ENCODE measurements around the gene PCSK2.

PCSK2 gene

DNA sequence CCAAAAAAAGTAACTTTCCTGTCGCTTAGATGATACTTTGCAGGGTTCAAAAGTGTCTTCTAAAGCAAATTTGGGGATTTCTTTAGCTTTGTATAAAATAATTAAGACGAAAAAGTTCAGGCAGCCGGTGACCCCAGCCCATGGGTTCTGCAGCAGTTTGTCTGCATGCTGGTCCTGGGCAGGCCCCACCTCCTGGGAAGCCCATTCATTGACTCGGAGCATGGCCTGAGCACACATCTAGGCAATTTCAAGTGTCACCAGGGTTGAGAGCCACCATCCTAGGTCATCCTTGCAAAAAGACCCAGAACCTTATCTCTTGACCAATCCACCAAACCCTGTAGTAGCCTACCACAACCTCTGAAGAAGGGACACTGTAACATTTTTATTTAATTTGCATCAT, 283.7 kb downstream of the PCSK2 start:
- DNase-seq = no peak

DNA sequence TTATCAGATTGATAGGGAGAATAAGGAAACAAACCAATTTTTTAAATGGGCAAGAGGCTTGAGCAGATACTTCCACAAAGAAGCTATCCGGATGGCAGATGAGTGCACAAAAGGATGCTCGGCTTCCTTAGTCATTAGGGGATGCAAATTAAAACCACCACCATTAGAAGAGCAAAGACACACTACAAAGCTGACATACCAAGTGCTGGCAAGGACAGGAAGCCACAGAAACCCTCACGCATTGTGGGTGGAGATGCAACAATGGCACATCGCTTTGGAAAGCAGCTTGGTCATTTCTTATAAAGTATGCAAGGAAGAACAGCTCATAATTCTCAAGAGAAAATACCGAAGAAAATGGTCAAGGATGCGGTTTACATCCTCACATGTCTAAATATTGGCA, 284.6 kb downstream of the PCSK2 start:
- DNase-seq = no peak

DNA sequence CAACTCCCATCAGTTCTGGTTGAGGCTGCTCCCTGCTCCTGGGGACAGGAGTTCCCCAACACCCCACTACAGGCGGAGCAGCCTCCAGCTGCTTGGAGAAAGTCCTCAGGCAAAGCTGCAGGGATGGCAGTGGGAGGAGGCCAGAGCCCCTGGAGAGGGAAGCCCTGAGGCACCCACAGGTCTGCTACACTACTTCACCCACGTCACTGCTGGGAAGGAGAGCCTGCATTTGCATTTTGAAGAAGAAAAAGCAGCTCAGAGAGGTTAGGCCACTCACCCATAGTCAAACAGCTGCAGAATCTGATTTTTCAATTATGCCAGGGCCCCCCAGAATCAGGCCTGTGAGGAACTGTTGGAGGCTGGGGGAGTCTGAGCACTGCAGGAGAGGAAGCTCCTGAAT, 287.1 kb downstream of the PCSK2 start:
- DNase-seq = no peak

DNA sequence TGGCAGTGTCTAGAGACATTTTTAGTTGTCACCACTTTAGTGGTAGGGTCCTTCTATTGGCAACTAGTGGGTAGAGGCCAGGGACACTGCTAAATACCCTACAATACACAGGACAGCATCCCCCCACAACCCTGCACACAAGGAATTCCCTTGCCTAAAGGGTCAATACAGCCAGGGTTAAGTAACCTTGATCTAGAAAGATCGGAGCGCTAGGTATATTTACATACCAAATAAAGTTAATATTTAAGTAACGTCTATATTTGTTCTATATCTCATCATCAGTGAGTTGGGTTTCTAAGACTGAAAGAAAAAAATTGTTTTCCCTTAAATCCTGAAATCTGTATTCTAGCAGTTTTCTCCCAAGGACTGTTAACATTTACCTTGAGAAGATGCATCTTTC, 288.2 kb downstream of the PCSK2 start:
- DNase-seq = no peak

DNA sequence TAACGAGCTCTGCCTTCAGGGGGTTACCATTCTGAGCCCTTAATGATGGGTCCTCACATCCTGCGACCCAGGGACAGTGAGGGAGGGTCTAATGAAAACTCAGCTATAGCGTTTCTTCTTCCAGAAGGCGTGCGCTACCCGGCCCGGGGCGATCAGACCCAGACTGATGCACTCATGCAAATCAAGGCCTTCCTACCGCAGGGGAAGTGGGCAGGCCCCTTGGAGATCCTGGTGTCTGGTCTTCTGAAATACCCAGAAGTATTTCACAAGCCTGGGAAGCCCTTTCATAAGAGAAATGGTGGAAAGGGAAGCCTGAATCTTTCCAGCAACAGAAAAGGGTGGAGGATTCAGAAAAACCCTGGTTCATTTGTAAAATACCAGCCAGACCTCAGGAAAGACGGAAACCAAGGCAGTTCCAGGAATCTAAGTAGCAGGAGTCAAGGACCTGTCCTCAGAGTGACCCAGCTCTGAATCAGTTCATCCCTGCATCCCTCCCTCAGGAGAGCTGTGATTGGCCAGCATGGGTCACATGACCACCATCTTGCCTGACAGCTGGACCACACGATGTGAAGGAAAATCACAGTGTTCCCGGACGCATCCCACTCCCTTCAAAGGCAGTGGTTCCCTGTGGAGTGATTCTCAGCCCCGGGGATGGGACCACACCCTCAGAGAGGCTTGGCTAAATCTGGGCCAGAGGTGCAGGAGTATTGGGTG, 291.7 kb downstream of the PCSK2 start:
- no peak for DNase-seq

DNA sequence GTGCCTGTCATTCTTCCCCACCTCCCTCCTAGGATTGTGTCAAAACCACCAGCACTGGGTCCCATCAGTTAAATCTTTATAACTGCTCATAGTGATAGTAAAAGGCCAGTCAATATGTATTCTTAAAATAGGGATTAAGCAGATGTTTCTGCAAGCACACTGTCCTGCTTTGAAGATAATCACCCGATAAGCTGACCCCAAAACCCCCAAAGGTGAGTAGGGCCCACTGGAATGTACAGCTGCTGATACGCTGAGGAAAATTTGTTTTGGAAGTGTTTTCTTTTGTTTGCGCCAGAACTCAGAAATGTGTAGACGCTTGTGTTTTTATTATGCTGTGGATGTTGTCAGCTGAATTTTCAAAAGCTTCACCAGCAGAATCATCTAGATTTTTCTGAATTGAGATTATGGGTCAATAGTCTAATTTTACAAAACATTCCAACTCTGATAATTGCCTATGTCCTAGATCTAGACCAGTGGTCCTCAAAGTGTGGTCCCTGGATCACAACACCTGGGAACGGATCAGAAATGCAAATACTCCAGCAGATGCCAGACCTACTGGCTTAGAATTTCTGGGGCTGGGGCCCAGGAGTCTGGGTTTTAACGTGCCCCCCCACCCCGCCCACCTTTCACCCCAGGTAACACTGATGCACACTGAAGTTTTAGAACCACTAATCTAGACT, 292.9 kb downstream of the PCSK2 start:
- no peak for DNase-seq

DNA sequence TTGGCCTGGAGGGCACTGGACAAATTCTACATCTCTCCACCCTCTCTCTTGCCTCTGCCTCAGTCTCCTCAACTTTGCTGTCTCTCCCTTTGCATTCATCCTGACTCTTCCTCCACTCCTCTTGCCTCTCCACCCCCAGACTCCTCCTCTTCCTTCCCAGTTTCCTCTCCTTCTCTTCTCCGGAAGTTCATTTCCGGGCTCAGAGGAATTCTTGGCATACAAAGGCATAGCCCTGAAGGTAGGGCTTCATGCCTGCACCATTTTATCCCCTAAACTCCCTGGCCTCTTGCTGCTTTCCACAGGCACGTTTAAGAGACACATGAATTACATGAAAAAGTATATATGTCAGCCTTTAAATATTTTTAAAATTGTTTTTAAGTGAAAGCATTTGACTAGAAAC, 293.7 kb downstream of the PCSK2 start:
- no peak for DNase-seq

DNA sequence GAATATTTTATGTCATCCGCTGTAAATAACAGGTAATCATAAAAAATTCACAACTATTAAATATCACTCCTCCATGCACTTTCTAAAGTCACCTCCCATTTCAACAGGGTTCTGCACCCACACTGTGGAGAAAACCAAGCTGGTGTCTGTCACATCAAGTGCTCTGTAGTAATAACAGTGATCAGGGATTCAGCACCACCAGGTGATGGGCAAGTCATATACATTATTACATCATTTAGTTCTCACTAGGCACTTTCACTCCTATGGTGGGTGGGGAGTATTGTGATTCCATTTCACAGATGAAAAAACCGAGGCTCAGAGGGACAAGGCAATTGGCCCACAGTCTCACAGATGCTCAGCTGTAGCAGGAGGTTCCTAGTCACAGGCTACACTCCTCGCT, 295.7 kb downstream of the PCSK2 start:
- DNase-seq = no peak

DNA sequence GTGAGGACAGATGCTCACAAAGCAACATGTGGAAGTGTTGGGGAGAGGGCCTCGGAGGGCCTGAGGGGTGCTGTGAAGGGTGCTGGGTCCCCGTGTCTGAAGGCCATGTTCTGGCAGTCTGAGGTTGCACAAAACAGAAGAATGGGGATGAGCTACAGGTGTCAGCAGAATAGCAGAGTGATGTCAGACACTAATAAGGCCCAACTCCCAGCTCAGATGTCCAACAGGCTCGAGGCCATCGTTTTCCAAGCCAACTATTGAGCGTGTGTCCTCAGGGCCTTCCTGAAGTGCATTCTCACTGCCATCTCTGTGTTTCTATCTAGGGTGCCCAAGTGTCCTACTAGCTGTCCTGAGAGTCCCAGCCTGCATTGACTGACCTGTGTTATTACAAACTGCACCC, 296.5 kb downstream of the PCSK2 start:
- no peak for DNase-seq

DNA sequence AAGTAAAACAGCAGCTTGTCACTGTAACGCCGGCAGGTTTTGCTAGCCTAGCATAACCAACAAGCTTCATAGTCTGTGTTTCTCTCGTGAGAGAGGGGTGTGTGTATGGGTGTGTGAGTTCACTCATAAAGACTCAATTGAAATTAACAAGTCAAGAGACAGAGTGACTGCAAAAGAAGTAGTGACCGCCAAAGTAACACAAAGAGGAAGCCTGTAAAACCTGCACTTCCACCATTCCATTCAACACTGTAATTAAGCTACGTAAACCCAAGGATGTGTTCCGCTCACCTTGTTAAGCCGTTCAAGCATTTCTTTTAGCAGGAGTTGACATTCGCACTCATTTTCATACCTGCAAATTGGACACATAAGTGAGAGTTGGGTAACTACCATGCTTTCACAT, 297.7 kb downstream of the PCSK2 start:
- no peak for DNase-seq

DNA sequence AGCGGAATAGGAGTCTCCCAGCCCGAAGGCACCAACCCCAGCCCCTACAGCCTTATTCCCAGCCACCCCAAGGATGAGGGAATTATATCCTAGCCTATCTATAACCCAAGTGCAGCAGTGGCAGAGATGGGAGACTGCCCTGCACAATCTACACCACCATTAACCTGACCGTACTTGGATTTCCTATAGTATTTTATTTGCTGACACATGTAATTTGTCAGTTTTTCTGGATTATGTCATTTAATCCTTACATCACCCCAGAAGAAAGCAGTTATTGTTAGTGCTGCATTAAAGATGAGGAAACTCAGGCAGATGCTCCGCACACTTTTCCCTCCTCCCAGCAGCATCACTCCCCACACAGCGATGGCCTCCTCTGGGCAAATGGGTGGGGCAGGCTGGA, 298.3 kb downstream of the PCSK2 start:
- DNase-seq = no peak

DNA sequence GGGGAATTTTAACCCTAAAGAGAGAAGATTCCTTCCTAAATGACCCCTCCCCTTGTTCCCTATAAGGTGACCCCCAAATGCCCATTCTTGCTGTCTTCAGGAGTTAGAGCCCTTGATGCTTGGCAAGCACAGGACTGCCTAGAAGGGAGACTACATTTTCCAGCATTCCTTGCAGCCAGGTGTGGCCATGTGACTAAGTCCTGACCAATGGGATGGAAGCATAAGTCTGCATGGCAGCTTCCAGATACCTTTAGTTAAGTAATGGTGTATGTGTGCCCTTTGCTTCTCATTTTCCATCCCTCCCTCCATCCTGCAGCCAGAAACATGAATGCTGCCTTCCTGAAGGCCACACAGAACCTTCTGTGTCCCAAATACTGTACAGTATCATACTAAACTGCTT, 298.8 kb downstream of the PCSK2 start:
- DNase-seq = no peak

DNA sequence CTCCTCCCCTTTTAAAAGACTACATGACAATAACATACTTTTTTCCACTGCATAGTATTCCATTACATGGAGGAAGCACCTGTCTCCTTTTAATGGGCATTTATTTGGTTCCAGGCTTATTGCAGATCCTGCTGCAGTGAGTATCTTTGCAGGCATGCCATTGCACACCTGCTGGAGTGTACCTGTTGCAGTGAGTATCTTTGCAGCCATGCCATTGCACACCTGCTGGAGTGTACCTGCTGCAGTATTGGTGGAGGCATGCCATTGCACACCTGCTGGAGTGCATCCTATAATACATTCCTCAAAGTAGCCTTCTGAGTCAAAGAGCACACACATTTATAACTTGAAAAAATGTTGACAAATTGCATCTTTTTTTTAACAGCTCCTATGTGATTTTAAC, 302.7 kb downstream of the PCSK2 start:
- DNase-seq = no peak

DNA sequence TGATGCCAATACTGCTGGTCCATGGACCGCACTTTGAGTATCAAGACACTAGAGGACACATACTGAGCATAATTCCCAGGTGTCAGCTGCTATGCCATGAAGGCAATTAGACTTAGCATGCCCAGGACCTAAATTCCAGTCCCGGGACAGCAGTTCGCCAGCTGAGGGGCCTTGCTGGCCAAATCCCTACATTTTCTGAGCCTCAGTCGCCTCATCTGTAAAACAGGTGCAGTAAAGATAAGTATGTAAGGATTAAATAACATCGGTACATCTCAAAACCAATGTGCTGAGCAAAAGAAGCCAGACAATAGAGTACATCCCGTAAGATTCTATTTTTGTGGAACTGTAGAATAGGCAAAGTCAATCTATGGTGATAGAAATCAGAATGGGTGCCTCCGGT, 303.3 kb downstream of the PCSK2 start:
- no peak for DNase-seq

DNA sequence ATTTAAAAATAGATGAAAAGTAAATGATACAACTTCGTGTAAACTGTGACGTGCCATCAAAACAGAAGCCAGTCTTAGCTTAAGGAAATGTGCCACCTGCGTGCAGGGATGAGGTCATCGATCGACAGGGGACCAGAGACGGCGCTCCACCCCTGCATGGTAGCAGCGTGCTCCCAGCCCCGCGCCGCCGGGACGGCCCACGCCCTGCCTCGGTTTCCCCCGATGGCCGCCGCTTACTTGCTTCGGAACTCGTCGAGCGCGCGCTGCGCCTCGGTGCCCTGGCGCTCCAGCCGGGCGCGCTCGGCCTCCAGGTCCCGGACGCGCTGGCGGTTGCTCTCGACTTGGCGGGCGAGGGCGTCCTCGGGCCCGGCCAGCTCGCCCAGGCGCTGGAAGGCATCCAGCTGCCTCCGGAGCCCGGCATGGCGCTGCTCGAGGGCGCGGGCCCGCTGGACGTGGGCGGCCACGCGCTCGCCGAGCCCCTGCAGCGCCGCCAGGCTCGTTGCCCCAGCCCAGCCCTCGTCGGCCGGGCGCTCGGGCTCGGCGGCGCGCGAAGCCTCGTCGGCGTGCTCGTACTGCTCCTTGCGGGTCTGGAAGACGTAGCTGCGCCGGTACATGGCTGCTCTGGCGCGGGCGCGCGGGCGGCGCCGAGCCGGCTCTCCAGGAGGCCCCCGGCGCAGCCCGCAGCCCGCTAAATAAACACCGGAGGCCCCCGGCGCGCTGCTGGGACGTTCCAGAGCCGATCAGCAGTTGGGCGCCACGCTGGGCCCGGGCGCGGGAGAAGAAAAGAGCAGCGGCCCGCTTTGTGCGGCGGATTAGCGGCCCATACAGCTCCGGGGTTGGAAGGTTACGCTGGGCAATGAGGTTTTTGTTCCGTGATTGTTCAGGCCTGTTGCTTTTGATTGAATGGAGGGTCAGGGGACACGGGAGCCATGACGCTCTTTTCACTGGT, 304.1 kb downstream of the PCSK2 start, which contains the start of gene BFSP1:
TSS of gene BFSP1 (minus strand) at position 664 of the 949 bp plus-strand sequence. CDS start at position 614, 50 bp downstream.
- peak; percentile 67 for DNase-seq

DNA sequence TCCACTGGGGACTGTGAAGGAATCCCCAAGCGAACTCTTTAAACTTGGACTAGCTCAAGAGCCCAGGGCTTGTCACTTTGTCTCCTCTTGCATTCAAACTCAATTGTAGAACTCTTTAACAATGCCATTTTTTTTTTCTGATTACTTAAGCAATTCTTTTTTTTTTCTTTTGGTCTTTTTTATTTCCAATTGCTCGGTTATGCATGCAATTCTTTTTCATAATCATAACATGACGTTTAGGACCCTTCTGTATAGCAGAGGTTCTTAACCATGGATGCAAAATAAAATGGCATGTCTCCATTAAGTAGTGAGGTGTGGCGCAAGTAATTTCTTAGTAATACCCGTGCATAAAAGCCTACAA, 304.8 kb downstream of the PCSK2 start:
- DNase-seq = peak; percentile 22

DNA sequence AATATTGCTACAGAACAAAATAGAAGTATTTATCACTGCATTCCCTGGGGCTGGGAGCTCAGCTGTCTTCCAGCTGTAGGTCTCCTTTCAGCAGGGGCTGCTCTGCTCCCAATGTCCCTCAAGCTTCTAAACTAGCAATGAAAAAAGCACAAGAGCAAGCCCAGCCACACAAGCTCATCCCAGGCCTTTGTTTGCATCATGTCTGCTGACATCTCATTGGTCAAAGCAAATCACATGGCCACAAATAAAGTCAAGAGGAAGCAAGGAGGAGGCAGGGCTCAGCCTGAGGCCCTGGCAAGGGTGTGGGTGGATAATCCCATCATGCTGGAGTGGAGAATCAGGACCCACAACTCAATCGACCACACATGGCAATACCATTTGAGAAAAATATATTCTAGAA, 306.6 kb downstream of the PCSK2 start:
- peak; percentile 27 for DNase-seq

DNA sequence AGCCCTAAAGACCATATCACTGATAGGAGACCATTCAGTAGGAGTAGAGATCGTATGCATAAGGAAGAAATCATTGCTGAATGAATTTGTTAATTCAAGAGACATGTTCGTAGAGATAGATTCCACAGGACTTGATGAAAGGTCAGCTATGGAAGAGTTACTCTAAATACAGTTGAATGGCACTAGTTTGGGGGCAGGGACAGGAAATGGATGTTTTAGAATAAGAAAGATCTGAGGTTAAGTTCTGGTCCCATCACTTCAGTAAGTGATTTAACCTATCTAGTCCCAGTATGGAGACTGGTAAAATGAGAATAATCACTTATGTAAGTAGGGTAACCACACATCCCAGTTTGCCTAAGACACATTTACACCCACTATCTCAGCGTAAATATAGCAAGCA, 307.2 kb downstream of the PCSK2 start:
- no peak for DNase-seq
